NCI-H748 (cell line): ENCODE measurements around the gene ZNF528.

Source experiments
- DNase-seq: peaks from one replicate; lab custom pipeline; 2025; ENCODE audit not compliant: unreplicated experiment; lab: John Stamatoyannopoulos, UW

The ZNF528 gene

GRCh38 chr19:52397310-52398080, at the start of gene ZNF528:
ZNF528 (plus strand) TSS chr19:52397849; CDS start chr19:52402014, 4,165 bp downstream.
- DNase-seq, result peak; percentile 87

- DNase-seq, result peak; percentile 22
These were observed 46.1 kb upstream of the ZNF528 start for GRCh38 chr19:52351512-52351911.

DNA sequence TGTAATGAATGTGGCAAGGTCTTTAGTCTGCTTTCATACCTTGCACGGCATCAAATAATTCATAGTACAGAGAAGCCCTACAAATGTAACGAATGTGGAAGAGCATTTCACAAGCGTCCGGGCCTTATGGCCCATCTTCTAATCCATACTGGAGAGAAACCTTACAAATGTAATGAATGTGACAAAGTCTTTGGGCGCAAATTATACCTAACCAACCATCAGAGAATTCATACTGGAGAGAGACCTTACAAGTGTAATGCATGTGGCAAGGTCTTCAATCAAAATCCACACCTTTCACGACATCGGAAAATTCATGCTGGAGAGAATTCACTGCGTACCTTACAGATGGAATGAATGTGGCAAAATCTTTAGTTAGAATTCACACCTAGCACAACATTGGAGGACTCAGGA, 31.2 kb upstream of the ZNF528 start:
- DNase-seq, result no peak

DNA sequence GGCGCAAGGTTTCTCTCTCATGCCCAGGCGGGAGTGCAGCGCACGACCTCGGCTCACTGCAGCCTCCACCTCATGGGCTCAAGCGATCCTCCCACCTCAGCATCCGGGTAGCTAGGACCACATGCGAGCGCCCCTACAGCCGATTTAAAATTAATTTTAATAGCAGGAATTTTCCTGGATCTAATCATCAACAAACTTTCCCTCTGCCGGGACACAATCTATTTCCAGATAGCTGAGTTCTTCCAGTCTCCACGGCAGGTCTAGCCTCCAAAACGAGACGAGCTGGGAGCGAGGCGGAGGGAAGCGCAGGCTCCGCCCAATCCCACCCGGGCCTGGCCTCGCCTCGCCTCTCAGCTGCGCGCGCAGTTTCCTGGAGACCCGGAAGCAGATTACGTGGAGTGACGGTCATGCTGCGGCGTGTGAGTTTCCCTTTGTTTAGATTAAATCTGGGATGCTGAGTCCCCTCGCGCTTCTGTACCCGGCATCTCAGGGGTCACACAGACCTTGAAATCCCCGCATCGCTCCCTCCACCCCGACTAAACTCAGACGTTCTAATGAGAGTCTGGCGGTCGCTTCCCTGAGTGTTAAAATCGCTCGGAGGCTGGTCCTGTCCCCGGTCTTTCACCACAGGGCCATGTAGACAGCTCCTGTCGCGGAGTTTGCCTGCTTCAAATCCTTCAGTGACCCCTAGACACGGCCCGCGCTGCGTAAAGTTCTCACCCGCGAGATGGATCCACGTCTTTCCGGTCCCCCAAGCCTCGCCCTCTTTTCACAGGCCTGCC, 27.9 kb upstream of the ZNF528 start, which contains the start of gene ZNF880:
ZNF880 (plus strand) TSS at position 365 of the 782 bp plus-strand sequence; CDS start at position 408, 43 bp downstream.
- DNase-seq, result peak; percentile 98

DNA sequence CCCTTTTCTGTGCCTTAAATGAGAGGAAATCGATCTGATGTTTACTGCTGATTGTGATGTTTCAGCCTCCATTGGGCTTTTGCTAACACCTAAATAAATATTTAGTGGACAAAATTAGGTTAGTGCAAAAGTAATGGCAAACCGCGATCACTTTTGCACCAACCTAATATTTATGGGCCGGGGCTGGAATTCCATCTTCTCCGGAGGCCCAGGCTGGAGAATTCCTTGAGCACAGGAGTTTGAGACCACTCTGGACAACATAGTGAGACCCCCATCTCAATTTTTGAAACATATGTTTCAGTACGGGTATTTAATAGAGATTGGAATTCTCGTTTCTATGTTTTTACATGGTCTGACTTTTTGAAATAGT, 27.3 kb upstream of the ZNF528 start:
- DNase-seq, result no peak

DNA sequence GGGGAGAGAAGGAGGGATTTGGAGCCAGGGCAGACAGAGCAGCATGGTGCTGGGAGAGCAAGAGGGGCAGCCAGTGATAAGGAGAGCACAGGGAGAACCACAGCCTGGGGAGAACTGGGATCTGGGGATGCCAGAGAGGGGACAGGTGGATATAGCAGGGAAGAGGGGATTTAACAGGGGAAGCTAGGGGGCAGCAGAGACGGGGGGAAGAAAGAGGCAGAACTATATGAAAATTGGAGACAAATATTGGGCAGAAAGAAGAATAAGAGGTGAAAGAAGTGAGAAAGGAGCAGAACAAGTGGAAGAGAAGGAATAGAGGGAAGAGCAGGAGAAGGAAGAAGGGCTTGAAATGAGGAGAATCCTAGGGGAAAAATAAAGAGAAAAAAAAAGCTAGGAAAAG, 6.5 kb upstream of the ZNF528 start:
- peak; percentile 22 for DNase-seq

- peak; percentile 39 for DNase-seq
These were observed 412 bp downstream of the ZNF528 start for GRCh38 chr19:52398081-52398441.

GRCh38 chr19:52410276-52410675, 12.6 kb downstream of the ZNF528 start:
- no peak for DNase-seq

DNA sequence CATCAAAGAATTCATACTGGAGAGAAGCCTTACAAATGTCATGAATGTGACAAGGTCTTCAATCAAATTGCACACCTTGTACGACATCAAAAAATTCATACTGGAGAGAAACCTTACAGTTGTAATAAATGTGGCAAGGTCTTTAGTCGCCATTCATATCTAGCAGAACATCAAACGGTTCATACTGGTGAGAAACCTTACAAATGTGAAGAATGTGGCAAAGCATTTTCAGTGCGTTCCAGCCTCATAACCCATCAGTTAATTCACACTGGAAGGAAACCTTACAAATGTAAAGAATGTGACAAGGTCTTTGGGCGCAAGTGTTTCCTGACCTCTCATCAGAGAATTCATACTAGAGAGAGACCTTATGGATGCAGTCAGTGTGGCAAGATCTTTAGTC, 18.1 kb downstream of the ZNF528 start:
- DNase-seq, result no peak

GRCh38 chr19:52428937-52429336, 31.3 kb downstream of the ZNF528 start, which contains the start of gene ZNF534:
ZNF534 (plus strand) TSS chr19:52429148; CDS start chr19:52431475, 2,327 bp downstream.
- no peak for DNase-seq

GRCh38 chr19:52442179-52442578, 44.5 kb downstream of the ZNF528 start:
- no peak for DNase-seq

DNA sequence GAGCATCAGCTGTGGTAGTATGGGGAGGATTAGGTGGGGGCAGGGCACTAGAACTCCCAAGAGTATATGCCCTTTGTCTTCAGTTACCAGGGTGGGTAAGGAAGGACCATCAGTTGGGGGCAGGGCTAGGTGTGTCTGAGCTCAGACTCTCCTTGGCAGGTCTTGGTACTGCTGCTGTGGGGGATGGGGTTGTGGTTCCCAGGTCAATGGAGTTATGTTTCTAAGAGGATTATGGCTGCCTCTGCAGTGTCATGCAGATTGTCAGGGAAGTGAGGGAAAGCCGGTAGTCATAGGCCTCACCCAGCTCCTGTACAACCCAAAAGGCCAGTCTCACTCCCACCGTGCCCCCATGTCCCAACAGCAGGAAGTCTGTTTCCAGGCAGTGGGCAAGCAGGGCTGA, 46.9 kb downstream of the ZNF528 start:
- DNase-seq, result no peak

DNA sequence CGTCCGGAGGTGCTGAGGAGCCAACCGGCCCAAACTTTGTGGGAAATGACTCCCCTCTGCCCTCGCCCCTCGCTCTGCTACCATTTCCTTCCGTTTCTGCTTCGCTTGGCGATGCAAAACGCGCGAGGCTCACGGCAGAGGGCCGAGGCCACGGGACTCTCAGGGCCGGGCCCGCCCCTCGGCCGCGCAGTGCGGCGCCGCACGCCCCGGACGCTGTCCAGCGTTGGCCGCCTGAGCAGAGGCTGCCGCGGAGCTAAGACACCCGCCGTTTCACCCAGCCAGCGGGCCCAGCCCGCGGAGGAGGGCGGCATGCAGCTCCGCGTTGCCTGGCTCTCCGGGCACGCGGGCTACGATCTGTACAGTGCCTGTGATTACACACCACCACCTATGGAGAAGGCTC, 53.6 kb downstream of the ZNF528 start:
- peak; percentile 39 for DNase-seq

DNA sequence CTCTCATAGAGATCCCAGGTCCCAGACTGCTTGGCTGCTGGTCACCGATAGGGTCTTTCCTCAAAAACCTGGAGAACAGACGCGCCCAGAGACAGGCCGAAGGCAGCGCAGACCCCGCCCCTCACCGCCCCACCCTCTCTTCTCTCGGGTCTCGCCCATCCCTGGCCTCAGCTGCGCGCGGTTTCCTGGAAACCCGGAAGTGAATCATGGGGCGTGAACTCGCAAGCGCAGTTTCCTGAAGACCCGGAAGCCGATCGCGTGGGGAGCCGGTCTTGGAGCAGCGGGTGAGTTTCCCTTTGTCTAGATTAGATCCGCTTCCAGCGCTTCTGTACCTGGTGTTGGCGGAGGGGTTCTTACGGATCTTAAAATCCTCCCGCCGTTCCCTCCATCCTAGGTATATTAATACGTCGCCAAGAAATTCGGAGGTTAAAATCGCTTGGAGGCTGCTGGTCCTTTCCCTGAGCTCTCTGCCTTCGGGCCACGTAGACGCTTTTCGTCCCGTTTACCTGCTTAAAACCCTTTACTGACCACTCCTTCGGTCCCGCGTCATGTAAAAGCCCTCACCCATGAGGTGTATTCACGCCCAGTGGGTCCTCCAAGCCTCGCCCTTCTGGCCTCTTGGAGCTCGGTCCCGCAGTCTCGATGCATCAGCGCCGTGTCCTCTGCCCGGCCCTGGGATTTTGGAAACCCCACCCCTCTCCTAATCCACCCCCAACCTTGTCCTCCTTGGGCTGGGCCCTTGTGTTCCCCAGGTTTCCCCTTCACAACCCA, 55.9 kb downstream of the ZNF528 start, which contains the start of gene ZNF578:
ZNF578 (plus strand) TSS at position 230 of the 771 bp plus-strand sequence. CDS start 48,293 bp downstream, outside the sequence.
- DNase-seq, result peak; percentile 94

DNA sequence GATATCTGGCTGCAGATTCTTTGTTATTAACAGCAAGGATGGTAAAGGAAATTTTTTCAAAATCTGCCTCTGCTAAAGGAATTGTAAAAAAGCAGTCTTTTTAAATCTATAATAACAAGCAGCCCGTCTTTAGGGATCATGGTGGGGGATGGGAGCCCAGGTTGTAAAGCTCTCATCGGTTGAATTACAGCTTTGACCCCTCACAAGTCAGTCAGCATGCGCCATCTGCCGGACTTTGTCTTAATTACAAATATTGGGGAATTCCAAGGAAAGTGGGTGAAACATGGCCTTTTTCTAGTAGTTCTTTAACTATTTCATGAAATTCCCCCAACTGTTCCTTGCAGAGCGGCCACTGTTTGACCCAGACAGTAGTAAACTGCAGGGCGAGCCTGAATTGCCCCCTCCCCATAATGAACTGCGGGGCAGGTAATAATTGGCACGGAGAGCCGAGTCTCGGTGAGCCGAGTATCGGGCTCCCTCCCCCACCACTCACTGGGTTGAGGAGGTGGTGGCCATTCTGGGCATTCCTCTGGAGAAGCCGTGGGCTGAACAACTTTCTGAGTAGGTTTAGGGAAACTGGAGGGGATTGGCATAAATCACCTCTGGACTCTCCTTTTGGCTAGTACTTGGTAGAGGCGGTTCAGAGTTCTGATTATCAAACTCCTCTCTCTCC, 67.3 kb downstream of the ZNF528 start:
- peak; percentile 73 for DNase-seq
